ENCODE results near the gene ATP1A3. TPM values are rescaled to one million over a fixed set of nuclear protein-coding genes. Genes with fewer than 3 reads are reported as not detected.

Gene ATP1A3
- total and polyA plus RNA-seq, 2 of the 13 experiments (the other 11 are each of a cell fraction or from before 2014, with no cell fraction given) = 0.01 to 0.04 TPM

DNA sequence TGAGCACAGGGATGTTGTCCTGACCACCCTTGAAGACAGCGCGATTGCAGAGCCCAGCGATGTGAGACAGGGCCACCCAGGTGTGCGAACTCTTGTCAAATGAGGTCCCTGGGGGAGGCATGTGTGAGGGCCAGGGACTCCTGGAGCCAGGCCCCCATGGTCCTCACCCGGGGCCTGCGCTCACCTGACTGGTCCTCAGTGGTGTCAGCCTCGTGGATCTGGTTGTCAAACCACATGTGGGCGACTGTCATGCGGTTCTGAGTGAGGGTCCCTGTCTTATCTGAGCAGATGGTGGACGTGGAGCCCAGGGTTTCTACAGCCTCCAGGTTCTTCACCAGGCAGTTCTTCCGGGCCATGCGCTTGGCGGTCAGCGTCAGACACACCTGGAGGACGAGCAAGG lies 12.3 kb downstream of the ATP1A3 start:
- in situ Hi-C loops (cut with HindIII; ENCODE audit: extremely low pct_ligation_motif_present, low pct_unique_long_range_greater_than_20kb) = no loop called here
- no peaks in the 10 kb centered on the region for H3K4me1 ChIP-seq (ENCODE audit: insufficient read depth, low read length)
- FAIRE-seq (no peak), ATAC-seq (no peak), DNase-seq (ENCODE audit: low spot score) (no peak)
- no peak overlapping the region for H3K4me2 ChIP-seq (ENCODE audit: low read depth, low read length)
- no peak overlapping the region for H3K4me3 ChIP-seq (replicated peaks in 1 of 3; ENCODE audit: insufficient read depth in 1 of 3, low read depth in 2 of 3, low read length in 3 of 3)
- no peak overlapping the region for H3K27ac ChIP-seq (ENCODE audit: extremely low read length, insufficient read depth, low read length)
- no peaks in the 10 kb centered on the region for H3K79me2 ChIP-seq (ENCODE audit: insufficient read depth, low read length)
- H3K9ac ChIP-seq (ENCODE audit: insufficient read depth, low read depth, low read length) = no peak overlapping the region
- no peak overlapping the region for H2AFZ ChIP-seq (ENCODE audit: low read length)
- H3K36me3 ChIP-seq (replicated peaks in 1 of 2; ENCODE audit: control insufficient read depth in 1 of 2, insufficient read depth in 2 of 2, low read length in 2 of 2) = no peaks in the 10 kb centered on the region
- no peaks in the 10 kb centered on the region for H3K9me3 ChIP-seq (ENCODE audit: low read length)
- whole genome bisulfite sequencing (ENCODE audit: low lambda C conversion rate) = 13% methylated on average over 1 of the region's 15 CpGs
- no TSS peak for BruUV-seq (replicated peaks)
- intact Hi-C loops (cut with micrococcal nuclease; ENCODE audit: unreplicated experiment) = no loop called here
- no peaks in the 10 kb centered on the region for H4K20me1 ChIP-seq (ENCODE audit: insufficient read depth, low read length)
- TF ChIP-seq ZNF543 (CRISPR knock-in tag; IDR thresholded peaks at IDR 0.05) = no peak
- TF ChIP-seq MNT (IDR thresholded peaks at IDR 0.05) = 0 out of 2 replicates have a peak, but pooled peaks have one; percentile 31
- POLR2A ChIA-PET = no interaction called here
- peaks cover 1 to 18% of the 10 kb centered on the region in 2 experiments; a peak in 2 of 5 replicates for H3K27me3 ChIP-seq (ENCODE audit: control insufficient read depth in 1 of 2, insufficient read depth in 2 of 2, low read length in 2 of 2)
- CTCF ChIA-PET (ENCODE audit: low intra/inter-chr PET ratio, low total read pairs) = no interaction called here

GRCh38 chr19:41978470-41978869 lies 15.6 kb downstream of the ATP1A3 start:
- Histone ChIP-seq H3K79me2 (ENCODE audit: insufficient read depth, low read length) (no peaks in the 10 kb centered on the region), H4K20me1 (ENCODE audit: insufficient read depth, low read length) (no peaks in the 10 kb centered on the region), H3K4me2 (ENCODE audit: low read depth, low read length) (no peak overlapping the region), H3K36me3 (replicated peaks in 1 of 2; ENCODE audit: control insufficient read depth in 1 of 2, insufficient read depth in 2 of 2, low read length in 2 of 2) (no peaks in the 10 kb centered on the region), H3K4me1 (ENCODE audit: insufficient read depth, low read length) (no peaks in the 10 kb centered on the region), H2AFZ (ENCODE audit: low read length) (no peak overlapping the region), H3K27me3 (ENCODE audit: control insufficient read depth in 1 of 2, insufficient read depth in 2 of 2, low read length in 2 of 2) (peaks cover 1 to 20% of the 10 kb centered on the region in 2 experiments; a peak in 3 of 5 replicates), H3K9me3 (ENCODE audit: low read length) (no peaks in the 10 kb centered on the region), H3K4me3 (replicated peaks in 1 of 3; ENCODE audit: insufficient read depth in 1 of 3, low read depth in 2 of 3, low read length in 3 of 3) (no peak overlapping the region), H3K27ac (ENCODE audit: extremely low read length, insufficient read depth, low read length) (no peak overlapping the region), H3K9ac (ENCODE audit: insufficient read depth, low read depth, low read length) (no peak overlapping the region)
- POLR2A ChIA-PET = no interaction called here
- FAIRE-seq (no peak), DNase-seq (ENCODE audit: low spot score) (no peak), ATAC-seq (no peak)
- CTCF ChIA-PET (ENCODE audit: low intra/inter-chr PET ratio, low total read pairs) = no interaction called here
- WGBS (ENCODE audit: low lambda C conversion rate) = 67% methylated on average over 8 of the region's 17 CpGs
- in situ Hi-C loops (cut with HindIII; ENCODE audit: extremely low pct_ligation_motif_present, low pct_unique_long_range_greater_than_20kb) = no loop called here
- intact Hi-C loops (cut with micrococcal nuclease; ENCODE audit: unreplicated experiment) = no loop called here
- no TSS peak for BruUV-seq (replicated peaks)
- TF ChIP-seq KLF6 (CRISPR knock-in tag; IDR thresholded peaks at IDR 0.05) (no peak), MXI1 (IDR thresholded peaks at IDR 0.05; ENCODE audit: borderline replicate concordance, low read depth, low read length) (no peak), NKX3-1 (CRISPR knock-in tag; IDR thresholded peaks at IDR 0.05) (no peak), ZIK1 (CRISPR knock-in tag; IDR thresholded peaks at IDR 0.05; ENCODE audit: borderline replicate concordance, low read depth) (no peak), SP4 (CRISPR knock-in tag; IDR thresholded peaks at IDR 0.05) (no peak), KDM3A (CRISPR knock-in tag; IDR thresholded peaks at IDR 0.05; ENCODE audit: low read depth) (no peak), ZFP91 (CRISPR knock-in tag; IDR thresholded peaks at IDR 0.05; ENCODE audit: borderline replicate concordance) (no peak), PITX1 (CRISPR knock-in tag; IDR thresholded peaks at IDR 0.05) (no peak), ARID3A (IDR thresholded peaks at IDR 0.05; ENCODE audit: low read depth, low read length) (no peak), CSRNP1 (CRISPR knock-in tag; IDR thresholded peaks at IDR 0.05) (no peak), ZNF234 (CRISPR knock-in tag; conservative IDR thresholded peaks at IDR 0.05) (no peak)

Measured in HepG2 (cell line).